MV-4-11 (cell line): ENCODE results near the gene MPL.

Experiments
- DNase-seq: peaks from one replicate; lab custom pipeline; 2025; lab: John Stamatoyannopoulos, UW

Gene MPL

GRCh38 chr1:43306688-43307457 is 30.7 kb upstream of the MPL start:
- no peak for DNase-seq

- no peak for DNase-seq
Measured at GRCh38 chr1:43307458-43308158, 30.0 kb upstream of the MPL start.

GRCh38 chr1:43308635-43309404 is 28.8 kb upstream of the MPL start:
- no peak for DNase-seq

GRCh38 chr1:43309405-43310025 is 28.1 kb upstream of the MPL start:
- no peak for DNase-seq

GRCh38 chr1:43311521-43311920 is 26.1 kb upstream of the MPL start:
- DNase-seq, result no peak

GRCh38 chr1:43312212-43312623 is 25.4 kb upstream of the MPL start:
- DNase-seq, result no peak

GRCh38 chr1:43312663-43313515 is 24.7 kb upstream of the MPL start:
- DNase-seq, result no peak

GRCh38 chr1:43313771-43314170 is 23.8 kb upstream of the MPL start:
- DNase-seq, result no peak

- DNase-seq, result no peak
Measured at GRCh38 chr1:43314233-43314632, 23.4 kb upstream of the MPL start.

GRCh38 chr1:43315481-43315880 is 22.1 kb upstream of the MPL start:
- no peak for DNase-seq

- no peak for DNase-seq
Measured at GRCh38 chr1:43315963-43316737, 21.5 kb upstream of the MPL start.

GRCh38 chr1:43316738-43317520 is 20.7 kb upstream of the MPL start:
- no peak for DNase-seq

GRCh38 chr1:43317817-43318471 is 19.7 kb upstream of the MPL start:
- no peak for DNase-seq

- no peak for DNase-seq
Measured at GRCh38 chr1:43318831-43319230, 18.8 kb upstream of the MPL start.

GRCh38 chr1:43319288-43319687 is 18.3 kb upstream of the MPL start:
- DNase-seq, result no peak

- DNase-seq, result no peak
Measured at GRCh38 chr1:43319766-43320165, 17.9 kb upstream of the MPL start.

- DNase-seq, result no peak
Measured at GRCh38 chr1:43321331-43321891, 16.2 kb upstream of the MPL start.

- DNase-seq, result no peak
Measured at GRCh38 chr1:43322506-43322905, 15.1 kb upstream of the MPL start.

- DNase-seq, result no peak
Measured at GRCh38 chr1:43324810-43325209, 12.8 kb upstream of the MPL start.
